WTC11 (cell line): ENCODE measurements around the gene KLC4. TPM values are rescaled to one million over a fixed set of nuclear protein-coding genes. Genes with fewer than 3 reads are reported as not detected.

Experiments
- ATAC-seq: fragments of 200-7000 bp; cut with Tn5 transposase; 2 replicates; pipeline ENCODE4 v1.10.0; 2021; ENCODE audit warnings: mild to moderate bottlenecking, moderate library complexity
- CTCF ChIA-PET: fragments of 300-600 bp; sonication (Branson Sonifier 250); formaldehyde crosslinking; loops from one replicate; lab custom pipeline; 2021; ENCODE audit warnings: antibody characterized with exemption; lab: Charles Lee
- POLR2A ChIA-PET: fragments of 350-600 bp; sonication (Branson Sonifier 250); formaldehyde crosslinking; loops from one replicate; lab custom pipeline; 2021; ENCODE audit warnings: antibody characterized with exemption; lab: Charles Lee
- DNase-seq: peaks from one replicate; pipeline ENCODE4 v3.0.0; 2021; ENCODE audit warnings: low spot score
- H3K27ac Mint-ChIP-seq: 2 replicates; pipeline ENCODE4 v1.8.0; 2021; ENCODE audit warnings: mixed read lengths
- H3K27me3 Mint-ChIP-seq: 2 replicates; pipeline ENCODE4 v1.8.0; 2021; ENCODE audit warnings: low read depth, mild to moderate bottlenecking, moderate library complexity, mixed read lengths
- H3K36me3 Mint-ChIP-seq: 2 replicates; pipeline ENCODE4 v1.8.0; 2021; ENCODE audit warnings: mixed read lengths
- H3K4me1 Mint-ChIP-seq: 2 replicates; pipeline ENCODE4 v1.8.0; 2022; ENCODE audit warnings: mixed read lengths
- H3K4me3 Mint-ChIP-seq: 2 replicates; pipeline ENCODE4 v1.8.0; 2021; ENCODE audit warnings: mild to moderate bottlenecking, moderate library complexity, mixed read lengths
- H3K9me3 Mint-ChIP-seq: 2 replicates; pipeline ENCODE4 v1.8.0; 2021; ENCODE audit warnings: mixed read lengths
- GABPB1 ChIP-seq: sonication (generic); formaldehyde crosslinking; IDR thresholded peaks from 2 replicates; pipeline ENCODE4 v1.8.1; 2023; ENCODE audit warnings: mild to moderate bottlenecking, missing genetic modification reagents
- GRHL2 ChIP-seq: fragments of 250-450 bp; sonication (Bioruptor Pico); IDR thresholded peaks from 2 replicates; pipeline ENCODE4 v1.8.0; 2022; ENCODE audit warnings: mild to moderate bottlenecking, moderate library complexity; ENCODE audit not compliant: insufficient replicate concordance, severe bottlenecking
- MXD4 ChIP-seq: fragments of 250-450 bp; sonication (Bioruptor Pico); IDR thresholded peaks from 2 replicates; pipeline ENCODE4 v1.8.0; 2021; ENCODE audit warnings: mild to moderate bottlenecking, moderate library complexity, borderline replicate concordance
- NFATC4 ChIP-seq: fragments of 250-450 bp; sonication (Bioruptor Pico); IDR thresholded peaks from 2 replicates; pipeline ENCODE4 v1.9.0; 2021; ENCODE audit warnings: mild to moderate bottlenecking
- NFYB ChIP-seq: sonication (generic); formaldehyde crosslinking; conservative IDR thresholded peaks from 2 replicates; pipeline ENCODE4 v1.8.0; 2022; ENCODE audit warnings: low read depth, missing genetic modification reagents
- TCF7 ChIP-seq: sonication (generic); formaldehyde crosslinking; IDR thresholded peaks from 2 replicates; pipeline ENCODE4 v1.8.0; 2022; ENCODE audit warnings: mild to moderate bottlenecking, low read depth, missing genetic modification reagents, moderate library complexity
- TEAD4 ChIP-seq: sonication (generic); formaldehyde crosslinking; IDR thresholded peaks from 2 replicates; pipeline ENCODE4 v1.8.0; 2022; ENCODE audit warnings: mild to moderate bottlenecking, missing genetic modification reagents
- TP53 ChIP-seq: sonication (generic); formaldehyde crosslinking; IDR thresholded peaks from 2 replicates; pipeline ENCODE4 v1.8.1; 2023; ENCODE audit warnings: mild to moderate bottlenecking, missing genetic modification reagents
- ZNF396 ChIP-seq: fragments of 250-450 bp; sonication (Bioruptor Pico); IDR thresholded peaks from 2 replicates; pipeline ENCODE4 v1.8.0; 2021; ENCODE audit warnings: mild to moderate bottlenecking, moderate library complexity, borderline replicate concordance
- total RNA-seq: library from RNA; stranded (reverse); gene quantifications from 3 replicates; pipeline ENCODE4 v1.2.3, GENCODE V29; 2021
- TF ChIP-seq, protein P1 (sequence below): fragments of 250-450 bp; sonication (Bioruptor Pico); IDR thresholded peaks from 2 replicates; pipeline ENCODE4 v2.1.2; 2022; ENCODE audit warnings: mild to moderate bottlenecking, moderate library complexity
- TF ChIP-seq, protein P2 (sequence below): sonication (generic); formaldehyde crosslinking; IDR thresholded peaks from 2 replicates; pipeline ENCODE4 v1.8.0; 2023; ENCODE audit warnings: mild to moderate bottlenecking, missing genetic modification reagents
- TF ChIP-seq, protein P3 (sequence below): sonication (generic); formaldehyde crosslinking; IDR thresholded peaks from 2 replicates; pipeline ENCODE4 v1.8.1; 2023; ENCODE audit warnings: mild to moderate bottlenecking, moderate library complexity, missing genetic modification reagents
- TF ChIP-seq, protein P4 (sequence below): sonication (generic); formaldehyde crosslinking; IDR thresholded peaks from 2 replicates; pipeline ENCODE4 v1.8.0; 2022; ENCODE audit warnings: missing genetic modification reagents
- TF ChIP-seq, protein P5 (sequence below): sonication (generic); formaldehyde crosslinking; IDR thresholded peaks from 2 replicates; pipeline ENCODE4 v1.8.0; 2022; ENCODE audit warnings: mild to moderate bottlenecking, missing genetic modification reagents
- TF ChIP-seq, protein P6 (sequence below): fragments of 250-450 bp; sonication (Bioruptor Pico); IDR thresholded peaks from 2 replicates; pipeline ENCODE4 v1.9.0; 2021; ENCODE audit warnings: mild to moderate bottlenecking
- TF ChIP-seq, protein P7 (sequence below): sonication (generic); formaldehyde crosslinking; IDR thresholded peaks from 2 replicates; pipeline ENCODE4 v1.8.0; 2022; ENCODE audit warnings: mild to moderate bottlenecking, missing genetic modification reagents

Gene KLC4
- total RNA-seq, 1 experiment from 2014 or later, result 35.7 TPM

DNA sequence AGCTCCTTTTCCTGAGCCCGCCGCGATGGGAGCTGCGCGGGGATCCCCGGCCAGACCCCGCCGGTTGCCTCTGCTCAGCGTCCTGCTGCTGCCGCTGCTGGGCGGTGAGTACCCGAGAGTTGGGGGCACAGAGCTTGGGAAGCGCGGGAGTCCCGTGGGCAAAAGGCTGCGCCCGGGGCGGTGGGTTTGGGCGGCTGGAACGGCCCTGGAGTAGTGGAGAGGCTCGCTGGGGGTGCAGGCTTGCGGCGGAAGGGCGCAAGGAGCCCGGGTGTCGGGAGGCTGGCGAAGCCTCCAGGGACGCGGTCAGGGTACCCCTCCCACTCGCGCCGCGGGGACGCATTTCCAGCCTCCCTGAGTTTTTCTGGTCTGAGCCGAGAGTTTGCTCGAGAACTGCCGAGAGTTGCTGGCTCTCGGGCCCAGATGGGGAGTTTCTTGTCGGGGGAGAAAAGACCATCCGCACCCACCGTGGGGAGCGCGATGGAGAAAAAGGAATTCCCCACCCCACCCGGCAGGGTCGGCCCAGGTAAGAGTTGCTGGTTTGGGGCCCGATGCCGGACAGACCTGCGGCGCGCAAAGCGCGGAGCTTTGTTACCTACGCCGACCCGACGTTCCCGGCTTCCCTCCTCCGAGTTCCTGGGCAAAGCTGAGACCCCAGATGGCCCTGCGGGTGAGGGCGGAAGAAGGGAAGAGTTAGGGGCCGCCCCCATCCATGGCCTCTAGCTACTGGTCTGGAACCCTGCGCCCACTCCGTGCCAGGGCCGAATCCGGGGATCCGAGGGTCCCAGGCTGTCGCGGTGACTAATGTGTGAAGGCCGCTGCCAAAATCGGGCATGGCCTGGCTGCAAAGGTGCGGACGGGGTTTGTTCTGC is 17.3 kb downstream of the KLC4 start:
- POLR2A ChIA-PET, result interaction anchor here (0.6 to 2.6 kb wide), 18 partner anchors 12 to 210 kb away, joined by 3 to 10 read pairs (median 4); partner anchors contain the start of genes CNPY3, CUL9, KLC4 and KLHDC3
- peak; percentile 36 for ATAC-seq
- H3K9me3 Mint-ChIP-seq, result no peaks in the 10 kb centered on the region
- DNase-seq, result peak; percentile 76
- H3K4me3 Mint-ChIP-seq, result peak overlapping the region; percentile 84
- CTCF ChIA-PET, result interaction anchor here (0.5 to 3.2 kb wide), 25 partner anchors 12 to 232 kb away, joined by 3 to 50 read pairs (median 4); partner anchors contain the start of genes CNPY3, CRIP3, CUL7 and DNPH1
- H3K27ac Mint-ChIP-seq, result no peak overlapping the region
- peaks cover 35% of the 10 kb centered on the region for H3K4me1 Mint-ChIP-seq
- no peaks in the 10 kb centered on the region for H3K36me3 Mint-ChIP-seq
- H3K27me3 Mint-ChIP-seq, result no peaks in the 10 kb centered on the region; the same call in 1 of the 2 replicates
- TF ChIP-seq GABPB1 (CRISPR knock-in tag) (peak; percentile 22; the same call in 1 of the 2 replicates), ZNF396 (CRISPR knock-in tag) (no peak), NFATC4 (CRISPR knock-in tag) (no peak), TCF7 (0 out of 2 replicates have a peak, but pooled peaks have one; percentile 39), TP53 (CRISPR knock-in tag) (0 out of 2 replicates have a peak, but pooled peaks have one; percentile 13), TEAD4 (0 out of 2 replicates have a peak, but pooled peaks have one; percentile 26), MXD4 (CRISPR knock-in tag) (no peak), NFYB (no peak), GRHL2 (no peak)
- TF ChIP-seq, protein P1, sequence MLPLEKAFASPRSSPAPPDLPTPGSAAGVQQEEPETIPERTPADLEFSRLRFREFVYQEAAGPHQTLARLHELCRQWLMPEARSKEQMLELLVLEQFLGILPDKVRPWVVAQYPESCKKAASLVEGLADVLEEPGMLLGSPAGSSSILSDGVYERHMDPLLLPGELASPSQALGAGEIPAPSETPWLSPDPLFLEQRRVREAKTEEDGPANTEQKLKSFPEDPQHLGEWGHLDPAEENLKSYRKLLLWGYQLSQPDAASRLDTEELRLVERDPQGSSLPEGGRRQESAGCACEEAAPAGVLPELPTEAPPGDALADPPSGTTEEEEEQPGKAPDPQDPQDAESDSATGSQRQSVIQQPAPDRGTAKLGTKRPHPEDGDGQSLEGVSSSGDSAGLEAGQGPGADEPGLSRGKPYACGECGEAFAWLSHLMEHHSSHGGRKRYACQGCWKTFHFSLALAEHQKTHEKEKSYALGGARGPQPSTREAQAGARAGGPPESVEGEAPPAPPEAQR, result no peak
- TF ChIP-seq, protein P2, sequence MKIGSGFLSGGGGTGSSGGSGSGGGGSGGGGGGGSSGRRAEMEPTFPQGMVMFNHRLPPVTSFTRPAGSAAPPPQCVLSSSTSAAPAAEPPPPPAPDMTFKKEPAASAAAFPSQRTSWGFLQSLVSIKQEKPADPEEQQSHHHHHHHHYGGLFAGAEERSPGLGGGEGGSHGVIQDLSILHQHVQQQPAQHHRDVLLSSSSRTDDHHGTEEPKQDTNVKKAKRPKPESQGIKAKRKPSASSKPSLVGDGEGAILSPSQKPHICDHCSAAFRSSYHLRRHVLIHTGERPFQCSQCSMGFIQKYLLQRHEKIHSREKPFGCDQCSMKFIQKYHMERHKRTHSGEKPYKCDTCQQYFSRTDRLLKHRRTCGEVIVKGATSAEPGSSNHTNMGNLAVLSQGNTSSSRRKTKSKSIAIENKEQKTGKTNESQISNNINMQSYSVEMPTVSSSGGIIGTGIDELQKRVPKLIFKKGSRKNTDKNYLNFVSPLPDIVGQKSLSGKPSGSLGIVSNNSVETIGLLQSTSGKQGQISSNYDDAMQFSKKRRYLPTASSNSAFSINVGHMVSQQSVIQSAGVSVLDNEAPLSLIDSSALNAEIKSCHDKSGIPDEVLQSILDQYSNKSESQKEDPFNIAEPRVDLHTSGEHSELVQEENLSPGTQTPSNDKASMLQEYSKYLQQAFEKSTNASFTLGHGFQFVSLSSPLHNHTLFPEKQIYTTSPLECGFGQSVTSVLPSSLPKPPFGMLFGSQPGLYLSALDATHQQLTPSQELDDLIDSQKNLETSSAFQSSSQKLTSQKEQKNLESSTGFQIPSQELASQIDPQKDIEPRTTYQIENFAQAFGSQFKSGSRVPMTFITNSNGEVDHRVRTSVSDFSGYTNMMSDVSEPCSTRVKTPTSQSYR (CRISPR knock-in tag), result no peak
- TF ChIP-seq, protein P3, sequence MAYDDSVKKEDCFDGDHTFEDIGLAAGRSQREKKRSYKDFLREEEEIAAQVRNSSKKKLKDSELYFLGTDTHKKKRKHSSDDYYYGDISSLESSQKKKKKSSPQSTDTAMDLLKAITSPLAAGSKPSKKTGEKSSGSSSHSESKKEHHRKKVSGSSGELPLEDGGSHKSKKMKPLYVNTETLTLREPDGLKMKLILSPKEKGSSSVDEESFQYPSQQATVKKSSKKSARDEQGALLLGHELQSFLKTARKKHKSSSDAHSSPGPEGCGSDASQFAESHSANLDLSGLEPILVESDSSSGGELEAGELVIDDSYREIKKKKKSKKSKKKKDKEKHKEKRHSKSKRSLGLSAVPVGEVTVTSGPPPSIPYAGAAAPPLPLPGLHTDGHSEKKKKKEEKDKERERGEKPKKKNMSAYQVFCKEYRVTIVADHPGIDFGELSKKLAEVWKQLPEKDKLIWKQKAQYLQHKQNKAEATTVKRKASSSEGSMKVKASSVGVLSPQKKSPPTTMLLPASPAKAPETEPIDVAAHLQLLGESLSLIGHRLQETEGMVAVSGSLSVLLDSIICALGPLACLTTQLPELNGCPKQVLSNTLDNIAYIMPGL (CRISPR knock-in tag), result 0 out of 2 replicates have a peak, but pooled peaks have one; percentile 39
- TF ChIP-seq, protein P4, sequence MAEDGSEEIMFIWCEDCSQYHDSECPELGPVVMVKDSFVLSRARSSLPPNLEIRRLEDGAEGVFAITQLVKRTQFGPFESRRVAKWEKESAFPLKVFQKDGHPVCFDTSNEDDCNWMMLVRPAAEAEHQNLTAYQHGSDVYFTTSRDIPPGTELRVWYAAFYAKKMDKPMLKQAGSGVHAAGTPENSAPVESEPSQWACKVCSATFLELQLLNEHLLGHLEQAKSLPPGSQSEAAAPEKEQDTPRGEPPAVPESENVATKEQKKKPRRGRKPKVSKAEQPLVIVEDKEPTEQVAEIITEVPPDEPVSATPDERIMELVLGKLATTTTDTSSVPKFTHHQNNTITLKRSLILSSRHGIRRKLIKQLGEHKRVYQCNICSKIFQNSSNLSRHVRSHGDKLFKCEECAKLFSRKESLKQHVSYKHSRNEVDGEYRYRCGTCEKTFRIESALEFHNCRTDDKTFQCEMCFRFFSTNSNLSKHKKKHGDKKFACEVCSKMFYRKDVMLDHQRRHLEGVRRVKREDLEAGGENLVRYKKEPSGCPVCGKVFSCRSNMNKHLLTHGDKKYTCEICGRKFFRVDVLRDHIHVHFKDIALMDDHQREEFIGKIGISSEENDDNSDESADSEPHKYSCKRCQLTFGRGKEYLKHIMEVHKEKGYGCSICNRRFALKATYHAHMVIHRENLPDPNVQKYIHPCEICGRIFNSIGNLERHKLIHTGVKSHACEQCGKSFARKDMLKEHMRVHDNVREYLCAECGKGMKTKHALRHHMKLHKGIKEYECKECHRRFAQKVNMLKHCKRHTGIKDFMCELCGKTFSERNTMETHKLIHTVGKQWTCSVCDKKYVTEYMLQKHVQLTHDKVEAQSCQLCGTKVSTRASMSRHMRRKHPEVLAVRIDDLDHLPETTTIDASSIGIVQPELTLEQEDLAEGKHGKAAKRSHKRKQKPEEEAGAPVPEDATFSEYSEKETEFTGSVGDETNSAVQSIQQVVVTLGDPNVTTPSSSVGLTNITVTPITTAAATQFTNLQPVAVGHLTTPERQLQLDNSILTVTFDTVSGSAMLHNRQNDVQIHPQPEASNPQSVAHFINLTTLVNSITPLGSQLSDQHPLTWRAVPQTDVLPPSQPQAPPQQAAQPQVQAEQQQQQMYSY (CRISPR knock-in tag), result peak; percentile 99
- TF ChIP-seq, protein P5, sequence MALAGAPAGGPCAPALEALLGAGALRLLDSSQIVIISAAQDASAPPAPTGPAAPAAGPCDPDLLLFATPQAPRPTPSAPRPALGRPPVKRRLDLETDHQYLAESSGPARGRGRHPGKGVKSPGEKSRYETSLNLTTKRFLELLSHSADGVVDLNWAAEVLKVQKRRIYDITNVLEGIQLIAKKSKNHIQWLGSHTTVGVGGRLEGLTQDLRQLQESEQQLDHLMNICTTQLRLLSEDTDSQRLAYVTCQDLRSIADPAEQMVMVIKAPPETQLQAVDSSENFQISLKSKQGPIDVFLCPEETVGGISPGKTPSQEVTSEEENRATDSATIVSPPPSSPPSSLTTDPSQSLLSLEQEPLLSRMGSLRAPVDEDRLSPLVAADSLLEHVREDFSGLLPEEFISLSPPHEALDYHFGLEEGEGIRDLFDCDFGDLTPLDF (CRISPR knock-in tag), result no peak
- TF ChIP-seq, protein P6, sequence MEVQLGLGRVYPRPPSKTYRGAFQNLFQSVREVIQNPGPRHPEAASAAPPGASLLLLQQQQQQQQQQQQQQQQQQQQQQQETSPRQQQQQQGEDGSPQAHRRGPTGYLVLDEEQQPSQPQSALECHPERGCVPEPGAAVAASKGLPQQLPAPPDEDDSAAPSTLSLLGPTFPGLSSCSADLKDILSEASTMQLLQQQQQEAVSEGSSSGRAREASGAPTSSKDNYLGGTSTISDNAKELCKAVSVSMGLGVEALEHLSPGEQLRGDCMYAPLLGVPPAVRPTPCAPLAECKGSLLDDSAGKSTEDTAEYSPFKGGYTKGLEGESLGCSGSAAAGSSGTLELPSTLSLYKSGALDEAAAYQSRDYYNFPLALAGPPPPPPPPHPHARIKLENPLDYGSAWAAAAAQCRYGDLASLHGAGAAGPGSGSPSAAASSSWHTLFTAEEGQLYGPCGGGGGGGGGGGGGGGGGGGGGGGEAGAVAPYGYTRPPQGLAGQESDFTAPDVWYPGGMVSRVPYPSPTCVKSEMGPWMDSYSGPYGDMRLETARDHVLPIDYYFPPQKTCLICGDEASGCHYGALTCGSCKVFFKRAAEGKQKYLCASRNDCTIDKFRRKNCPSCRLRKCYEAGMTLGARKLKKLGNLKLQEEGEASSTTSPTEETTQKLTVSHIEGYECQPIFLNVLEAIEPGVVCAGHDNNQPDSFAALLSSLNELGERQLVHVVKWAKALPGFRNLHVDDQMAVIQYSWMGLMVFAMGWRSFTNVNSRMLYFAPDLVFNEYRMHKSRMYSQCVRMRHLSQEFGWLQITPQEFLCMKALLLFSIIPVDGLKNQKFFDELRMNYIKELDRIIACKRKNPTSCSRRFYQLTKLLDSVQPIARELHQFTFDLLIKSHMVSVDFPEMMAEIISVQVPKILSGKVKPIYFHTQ (CRISPR knock-in tag), result no peak
- TF ChIP-seq, protein P7, sequence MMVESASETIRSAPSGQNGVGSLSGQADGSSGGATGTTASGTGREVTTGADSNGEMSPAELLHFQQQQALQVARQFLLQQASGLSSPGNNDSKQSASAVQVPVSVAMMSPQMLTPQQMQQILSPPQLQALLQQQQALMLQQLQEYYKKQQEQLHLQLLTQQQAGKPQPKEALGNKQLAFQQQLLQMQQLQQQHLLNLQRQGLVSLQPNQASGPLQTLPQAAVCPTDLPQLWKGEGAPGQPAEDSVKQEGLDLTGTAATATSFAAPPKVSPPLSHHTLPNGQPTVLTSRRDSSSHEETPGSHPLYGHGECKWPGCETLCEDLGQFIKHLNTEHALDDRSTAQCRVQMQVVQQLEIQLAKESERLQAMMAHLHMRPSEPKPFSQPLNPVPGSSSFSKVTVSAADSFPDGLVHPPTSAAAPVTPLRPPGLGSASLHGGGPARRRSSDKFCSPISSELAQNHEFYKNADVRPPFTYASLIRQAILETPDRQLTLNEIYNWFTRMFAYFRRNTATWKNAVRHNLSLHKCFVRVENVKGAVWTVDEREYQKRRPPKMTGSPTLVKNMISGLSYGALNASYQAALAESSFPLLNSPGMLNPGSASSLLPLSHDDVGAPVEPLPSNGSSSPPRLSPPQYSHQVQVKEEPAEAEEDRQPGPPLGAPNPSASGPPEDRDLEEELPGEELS (CRISPR knock-in tag), result no peak
